SU-DHL-6 (cell line): Measurements from ENCODE around the gene ADCY10.

Source experiments
- CTCF ChIP-seq: fragments of 200-600 bp; sonication (generic); IDR thresholded peaks from one replicate; pipeline ENCODE4 v1.5.1; 2017; ENCODE audit warnings: antibody characterized with exemption, mild to moderate bottlenecking, low read length, moderate library complexity; ENCODE audit not compliant: insufficient read depth, poor library complexity, severe bottlenecking
- EZH2phosphoT487 ChIP-seq: fragments of 200-600 bp; sonication (generic), shearing (Covaris generic); conservative IDR thresholded peaks from 2 replicates; pipeline ENCODE4 v1.6.1; 2018; ENCODE audit warnings: mild to moderate bottlenecking, antibody characterized with exemption, low read length, moderate library complexity, mixed read lengths

- TF ChIP-seq CTCF = no peak
- no peak for TF ChIP-seq EZH2phosphoT487
Observed at GRCh38 chr1:167929725-167930124, 15.8 kb upstream of the ADCY10 start.
